ENCODE measurements around the gene FOXN3.
"Not testable (repeated sequence)": the region's sequence is repeated elsewhere in the genome, so short reads cannot be mapped to it uniquely, and the experiment has no call there.

Gene FOXN3

DNA sequence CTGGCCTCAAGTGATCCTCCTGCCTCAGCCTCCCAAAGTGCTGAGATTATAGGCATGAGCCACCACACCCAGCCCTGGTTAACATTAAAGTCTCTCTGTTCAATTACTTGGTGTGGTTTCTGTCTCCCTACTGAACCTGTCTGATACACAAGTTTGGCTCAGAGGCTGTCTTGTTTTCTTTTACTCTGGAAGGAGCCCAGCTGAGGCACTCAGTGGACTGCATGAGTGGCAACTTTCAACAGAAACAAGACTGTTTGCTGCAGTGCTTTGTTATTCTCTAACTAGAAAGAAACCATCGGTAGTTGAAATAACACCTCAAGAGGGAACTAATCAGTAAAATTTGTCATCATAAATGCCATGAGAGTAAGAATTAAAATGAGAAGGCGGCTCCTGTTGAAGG lies 238.7 kb downstream of the FOXN3 start:
- in situ Hi-C loops (cut with MboI; ENCODE audit: low sequenced_read_pairs): no loop called here

DNA sequence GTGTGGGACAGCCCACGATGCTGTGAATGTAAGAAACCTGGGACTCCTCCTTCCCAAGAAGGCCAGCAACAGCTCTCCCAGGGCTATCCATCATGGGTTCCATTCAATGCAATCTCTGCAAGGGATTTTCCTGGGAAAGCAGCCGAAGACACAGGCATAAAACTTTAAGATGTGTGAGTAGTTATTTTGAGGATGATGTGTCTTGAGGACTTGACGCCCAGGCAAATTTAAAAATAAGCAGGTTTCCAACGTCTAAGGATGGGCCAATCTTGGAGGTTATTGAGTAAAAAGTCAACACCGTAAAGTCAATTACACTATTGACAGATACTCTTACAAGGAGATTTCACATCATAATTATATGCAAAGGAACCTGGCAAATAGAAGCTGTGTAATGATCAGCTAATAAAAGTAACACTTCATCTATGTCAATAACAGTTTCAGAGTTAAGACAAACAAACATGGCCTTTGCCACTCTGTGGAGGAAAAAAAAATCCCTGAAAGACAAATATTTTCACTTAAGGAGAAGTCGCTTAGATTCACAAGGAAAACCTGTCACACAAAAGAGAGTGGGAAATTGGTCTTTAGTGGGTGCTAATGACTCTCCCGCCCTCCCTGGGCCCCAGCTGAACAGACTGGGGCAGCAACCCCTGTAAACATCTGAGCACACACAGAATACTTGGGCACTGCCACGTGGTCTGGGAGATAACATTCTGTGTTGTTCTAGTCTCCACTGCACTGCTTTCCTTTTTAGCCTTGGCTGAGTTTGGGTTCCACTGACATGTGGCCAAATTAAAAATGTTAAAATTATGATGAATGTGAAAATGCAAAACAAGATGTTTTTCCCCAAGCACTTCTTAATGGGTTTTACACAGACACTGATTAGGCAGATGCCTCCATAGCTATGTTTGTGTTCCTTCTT lies 240.9 kb downstream of the FOXN3 start:
- in situ Hi-C loops (cut with MboI; ENCODE audit: low sequenced_read_pairs): no loop called here

DNA sequence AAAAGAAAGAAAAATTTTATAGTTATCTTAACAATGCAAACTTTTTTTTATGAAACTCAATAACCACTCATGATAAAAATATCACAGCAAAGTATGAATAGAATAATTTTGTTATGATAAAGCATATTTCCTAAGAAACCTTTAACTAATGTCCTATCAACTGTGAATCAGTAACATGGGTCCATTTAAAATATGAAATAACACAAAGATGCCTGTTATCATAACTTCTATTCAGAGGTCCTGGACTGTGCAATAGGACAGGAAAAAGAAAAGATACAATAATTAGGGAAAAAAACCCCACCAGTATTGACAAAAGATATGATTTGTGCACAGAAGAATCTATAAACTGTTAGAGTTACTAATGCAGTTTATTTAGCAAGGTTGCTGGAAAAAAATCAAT lies 245.4 kb downstream of the FOXN3 start:
- in situ Hi-C loops (cut with MboI; ENCODE audit: low sequenced_read_pairs): no loop called here

DNA sequence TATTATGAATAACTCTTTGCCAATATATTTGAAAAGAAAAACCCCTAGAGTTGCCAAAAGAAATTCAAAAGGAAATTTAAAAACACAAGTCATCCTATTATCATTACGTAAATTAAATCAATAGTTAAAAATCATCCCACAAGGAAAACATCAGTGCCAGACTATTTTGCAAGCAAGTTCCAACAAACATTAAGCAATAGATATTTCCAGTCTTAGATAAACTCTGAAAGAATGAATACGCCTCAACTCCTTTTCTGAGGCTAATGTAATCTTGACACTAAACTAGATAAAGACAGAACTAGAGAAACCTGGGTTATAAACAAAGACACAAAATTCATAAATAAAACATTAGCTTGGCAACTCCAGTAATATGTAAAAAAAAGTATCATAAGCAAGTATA lies 245.9 kb downstream of the FOXN3 start:
- in situ Hi-C loops (cut with MboI; ENCODE audit: low sequenced_read_pairs): no loop called here

DNA sequence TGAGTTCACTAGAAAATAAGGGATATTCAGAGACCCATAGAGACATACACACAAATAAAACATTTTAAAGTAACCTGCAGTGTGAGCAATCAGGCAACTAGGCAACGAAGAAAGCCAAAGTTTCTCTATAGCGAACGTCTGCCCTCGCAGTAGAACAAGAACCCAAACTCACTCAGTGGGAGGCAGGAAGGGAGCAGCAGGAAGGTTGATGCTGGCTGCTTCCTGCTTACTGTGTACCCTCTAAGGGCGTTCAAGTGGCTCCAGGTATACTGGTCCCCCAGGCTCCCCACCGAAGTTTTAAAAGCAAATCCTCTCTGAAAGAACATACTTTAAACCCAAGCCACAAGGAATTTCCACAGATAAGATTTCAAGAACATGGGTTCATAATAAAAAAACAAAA lies 249.3 kb downstream of the FOXN3 start:
- in situ Hi-C loops (cut with MboI; ENCODE audit: low sequenced_read_pairs): no loop called here

DNA sequence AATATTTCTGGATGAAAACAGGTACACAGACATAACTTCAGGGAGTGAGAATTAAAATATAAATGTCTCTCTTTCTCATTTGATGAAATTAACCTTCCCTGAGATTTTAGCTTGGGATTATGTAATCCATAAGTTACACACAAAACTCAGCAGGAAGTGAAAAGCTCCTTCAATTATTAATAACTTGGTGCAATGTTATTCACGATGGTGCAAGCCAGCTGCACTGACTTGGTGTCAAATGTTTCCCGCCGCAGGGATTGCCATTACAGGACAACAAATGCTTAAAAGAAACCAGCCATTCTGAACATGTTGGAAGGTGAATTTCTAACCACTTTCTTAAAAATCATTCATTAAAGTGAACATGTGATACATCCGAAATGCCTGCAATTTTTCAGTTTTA lies 250.4 kb downstream of the FOXN3 start:
- in situ Hi-C loops (cut with MboI; ENCODE audit: low sequenced_read_pairs): no loop called here

DNA sequence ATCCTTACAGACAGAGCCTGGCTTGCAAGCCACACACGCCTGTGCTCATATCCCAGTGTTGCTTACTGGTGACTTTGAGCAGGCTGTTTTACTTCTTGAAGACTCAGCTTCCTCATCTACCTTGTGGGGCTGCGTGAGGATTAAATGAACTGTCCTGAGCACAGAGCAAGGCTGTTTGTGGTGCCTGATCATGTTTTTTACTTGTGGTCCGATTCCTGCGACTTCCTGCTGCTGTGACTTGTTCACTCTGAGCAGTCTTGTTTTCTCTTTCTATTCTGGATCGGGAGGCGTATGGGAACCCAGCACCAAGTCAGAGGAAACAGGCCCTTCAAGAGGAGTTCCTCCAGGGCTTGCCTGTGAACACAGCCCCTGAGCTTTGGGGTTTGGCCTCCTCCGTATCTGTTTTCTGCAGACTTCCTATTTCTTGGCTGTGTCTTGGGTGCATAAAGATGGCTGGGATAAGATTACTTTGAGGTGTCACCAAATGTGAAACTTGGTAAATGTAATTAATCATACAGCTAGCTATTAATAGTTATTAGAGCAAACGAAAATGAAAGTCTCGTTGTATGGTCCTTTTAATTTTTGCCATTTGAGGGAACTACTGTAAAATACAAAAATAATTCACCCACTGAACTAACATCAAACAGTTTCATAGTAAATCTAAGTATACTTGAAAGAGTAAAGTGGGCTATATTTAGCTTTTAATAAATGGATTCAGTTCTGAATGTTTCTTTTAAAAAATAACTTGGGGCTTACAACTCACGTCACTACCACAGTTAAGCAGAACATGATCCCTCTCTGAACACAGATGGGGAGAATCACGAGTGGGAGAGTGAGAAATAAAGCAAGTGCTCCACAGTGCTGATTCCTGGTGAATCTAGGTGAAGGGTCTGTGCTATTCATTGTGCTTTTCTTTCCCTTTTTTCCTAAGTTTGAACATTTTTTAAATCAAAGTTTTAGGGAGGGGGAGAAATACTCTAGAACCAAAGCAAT lies 251.5 kb downstream of the FOXN3 start:
- in situ Hi-C loops (cut with MboI; ENCODE audit: low sequenced_read_pairs): no loop called here

DNA sequence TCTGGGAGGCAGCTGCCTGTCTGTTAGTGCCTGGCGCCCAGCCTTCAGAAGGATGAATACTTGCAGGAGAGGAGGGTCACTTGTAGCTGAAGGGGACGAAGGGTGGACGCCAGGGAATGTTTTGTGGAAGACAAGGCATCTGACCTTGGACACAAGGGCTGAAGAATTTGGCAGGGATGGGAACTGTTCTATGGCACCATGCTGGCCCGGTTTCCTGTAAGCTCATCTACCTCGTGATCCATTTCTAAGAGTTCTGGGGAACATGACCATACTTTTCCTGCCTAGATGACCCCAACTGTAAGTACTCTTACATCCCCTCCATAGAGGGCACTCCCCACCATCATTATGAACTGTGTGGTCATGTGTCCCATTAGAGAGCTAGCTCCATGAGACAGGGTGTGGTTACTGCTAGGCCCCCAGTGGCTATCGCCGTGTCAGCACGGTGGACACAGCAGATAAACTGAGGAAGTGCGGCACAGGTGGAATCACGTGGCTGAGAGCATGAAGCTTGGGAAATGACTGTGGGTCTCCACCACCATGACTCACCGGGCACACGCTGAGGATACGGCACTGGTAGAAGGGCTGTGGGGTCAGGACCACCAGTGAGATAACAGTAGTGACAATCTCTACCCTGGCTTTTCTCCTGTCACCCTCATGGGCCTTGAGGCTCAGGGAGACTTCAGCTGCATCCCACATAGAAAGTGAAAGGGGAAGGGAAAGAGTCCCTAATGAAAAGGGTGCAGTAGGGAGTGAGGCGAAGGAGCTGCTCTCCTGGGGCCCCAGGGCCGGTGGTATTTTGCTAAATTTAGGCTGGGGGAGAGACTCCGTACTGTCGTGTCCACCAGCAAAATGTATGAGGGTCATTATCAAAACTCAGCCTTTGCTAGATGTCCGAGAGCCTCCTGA lies 252.6 kb downstream of the FOXN3 start:
- in situ Hi-C loops (cut with MboI; ENCODE audit: low sequenced_read_pairs): no loop called here

DNA sequence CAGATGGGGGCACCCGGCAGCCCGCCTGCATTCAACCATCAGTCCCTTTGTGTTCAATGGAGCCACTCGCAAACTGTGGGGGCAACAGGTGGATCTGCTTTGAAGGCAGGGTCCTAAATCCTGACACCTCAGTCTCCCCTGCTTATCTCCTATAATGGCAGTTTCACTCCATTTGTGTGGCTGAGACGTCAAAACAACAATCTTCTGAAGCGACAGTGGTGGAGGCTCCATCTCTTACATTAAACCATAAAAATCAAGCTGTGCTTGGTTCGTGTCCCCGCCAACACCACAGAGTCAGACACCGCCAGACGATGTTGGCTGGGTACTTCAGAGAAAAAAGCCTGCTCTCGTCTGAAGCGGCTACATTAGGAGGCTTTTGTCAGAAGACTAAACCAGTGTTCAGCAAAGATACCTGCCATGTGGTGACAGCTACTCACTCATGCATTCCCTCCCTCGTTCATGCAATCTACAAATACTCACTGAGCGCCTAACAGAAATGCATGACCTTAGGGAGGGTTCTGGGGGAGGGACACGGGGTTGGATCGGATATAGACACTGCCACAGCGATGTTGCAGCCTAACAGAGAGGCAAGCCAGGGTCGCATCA lies 253.9 kb downstream of the FOXN3 start:
- in situ Hi-C loops (cut with MboI; ENCODE audit: low sequenced_read_pairs): no loop called here

DNA sequence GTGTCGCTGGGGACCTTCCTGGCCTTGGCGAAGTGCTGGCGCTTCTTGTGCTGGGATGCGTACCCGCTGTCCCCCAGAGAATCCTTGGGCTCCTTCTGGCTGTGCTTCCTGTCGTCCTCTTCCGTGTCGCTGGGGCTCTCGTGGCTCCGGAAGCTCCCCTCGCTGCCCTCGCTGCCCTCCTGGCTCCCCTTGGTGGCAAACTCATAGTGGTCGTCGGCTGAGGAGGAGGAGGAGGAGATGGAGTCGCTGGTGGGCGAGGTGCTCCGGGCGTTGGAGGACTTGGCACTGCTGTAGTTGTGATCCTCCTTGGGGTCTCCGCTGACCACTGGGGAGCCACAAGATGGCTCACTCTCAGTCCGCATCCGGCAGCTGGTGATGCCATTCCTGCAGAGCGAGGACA lies 254.4 kb downstream of the FOXN3 start:
- in situ Hi-C loops (cut with MboI; ENCODE audit: low sequenced_read_pairs): no loop called here

DNA sequence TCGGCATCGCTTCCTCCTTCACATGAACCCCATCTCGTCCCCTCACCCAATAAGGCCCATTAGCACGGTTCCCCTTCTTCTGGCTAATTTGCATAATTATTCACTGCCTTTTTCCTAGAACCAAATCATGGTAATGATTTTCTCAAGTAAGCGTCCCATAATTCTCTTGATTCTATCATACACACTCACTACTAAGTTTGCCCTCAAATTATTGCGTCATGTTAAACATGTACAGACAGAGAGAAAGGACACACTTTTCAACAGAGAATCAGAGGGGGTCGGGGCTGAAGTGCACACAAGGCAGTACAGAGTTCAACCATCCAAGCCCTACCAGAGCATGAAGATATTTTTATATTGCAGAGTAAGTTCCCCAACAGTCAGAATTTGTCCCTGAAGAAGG lies 256.6 kb downstream of the FOXN3 start:
- in situ Hi-C loops (cut with MboI; ENCODE audit: low sequenced_read_pairs): no loop called here

DNA sequence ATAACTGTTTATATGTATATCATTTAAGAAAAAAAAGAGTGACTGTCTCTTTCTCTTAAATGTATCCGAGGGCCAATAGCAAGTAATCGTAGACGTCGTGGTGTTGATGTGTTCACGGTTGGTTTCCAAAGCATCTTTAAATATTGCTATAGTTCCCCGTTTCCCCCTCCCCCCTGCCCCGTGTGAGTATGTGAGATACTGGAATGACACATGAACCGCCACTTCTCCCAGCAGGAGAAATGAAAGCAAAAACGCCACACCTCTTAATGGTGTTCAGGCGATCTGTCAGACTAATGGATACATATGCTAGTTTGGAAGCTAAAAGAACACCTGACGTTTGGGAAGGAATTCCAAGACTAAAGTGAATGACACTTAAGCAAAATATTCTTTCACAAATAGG lies 258.3 kb downstream of the FOXN3 start:
- in situ Hi-C loops (cut with MboI; ENCODE audit: low sequenced_read_pairs): no loop called here

DNA sequence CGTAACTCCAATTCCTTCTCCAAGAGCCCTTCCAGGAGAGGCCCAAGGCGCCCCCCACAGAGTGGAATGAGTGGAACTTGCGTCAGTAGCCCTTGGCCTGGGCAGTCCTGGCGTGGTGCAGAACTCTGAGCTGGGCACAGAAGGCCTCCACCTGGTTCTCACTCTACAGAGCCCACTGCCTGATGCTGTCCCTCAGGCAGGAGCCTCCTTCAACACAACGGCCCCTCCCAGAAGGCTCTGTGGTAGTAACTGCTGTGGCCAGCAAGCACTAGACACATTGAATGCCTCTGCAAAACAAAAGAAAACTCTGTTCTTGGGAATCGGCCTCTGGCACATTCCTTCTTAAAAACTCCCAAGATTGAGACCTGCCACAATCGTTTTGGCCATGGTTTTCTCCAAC lies 258.9 kb downstream of the FOXN3 start:
- in situ Hi-C loops (cut with MboI; ENCODE audit: low sequenced_read_pairs): not testable (repeated sequence)

DNA sequence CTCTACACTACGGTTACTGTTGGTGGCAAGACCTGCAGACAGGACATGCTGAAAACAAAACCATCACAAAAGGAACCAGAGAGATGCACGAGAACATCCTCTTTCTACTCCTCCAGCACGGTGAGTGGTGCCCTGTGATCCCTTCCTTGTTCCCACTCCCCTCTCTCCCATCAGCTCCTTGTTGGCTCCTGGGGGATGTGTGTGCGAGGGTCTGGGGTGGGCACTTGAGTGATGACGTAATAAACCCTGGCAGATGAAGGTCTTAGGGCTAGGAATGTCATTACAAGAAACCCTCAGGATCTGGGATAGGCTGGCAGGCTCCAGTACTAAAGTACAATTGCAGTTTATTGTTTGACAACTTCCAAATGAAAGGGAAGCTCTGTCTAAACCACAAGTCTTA lies 261.5 kb downstream of the FOXN3 start:
- in situ Hi-C loops (cut with MboI; ENCODE audit: low sequenced_read_pairs): no loop called here

DNA sequence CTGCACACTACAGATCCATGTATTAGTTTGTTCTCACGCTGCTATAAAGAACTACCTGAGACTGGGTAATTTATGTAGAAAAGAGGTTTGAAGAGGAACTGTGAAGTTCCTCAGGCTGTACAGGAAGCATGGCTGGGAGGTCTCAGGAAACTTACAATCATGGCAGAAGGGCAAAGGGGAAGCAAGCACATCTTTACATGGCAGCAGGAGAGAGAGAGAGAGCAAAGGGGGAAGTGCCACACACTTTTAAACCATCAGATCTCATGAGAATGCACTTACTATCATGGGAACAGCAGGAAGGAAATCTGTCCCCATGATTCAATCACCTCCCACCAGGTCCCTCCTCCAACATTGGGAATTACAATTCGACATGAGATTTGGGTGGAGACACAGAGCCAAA lies 265.3 kb downstream of the FOXN3 start:
- in situ Hi-C loops (cut with MboI; ENCODE audit: low sequenced_read_pairs): not testable (repeated sequence)

DNA sequence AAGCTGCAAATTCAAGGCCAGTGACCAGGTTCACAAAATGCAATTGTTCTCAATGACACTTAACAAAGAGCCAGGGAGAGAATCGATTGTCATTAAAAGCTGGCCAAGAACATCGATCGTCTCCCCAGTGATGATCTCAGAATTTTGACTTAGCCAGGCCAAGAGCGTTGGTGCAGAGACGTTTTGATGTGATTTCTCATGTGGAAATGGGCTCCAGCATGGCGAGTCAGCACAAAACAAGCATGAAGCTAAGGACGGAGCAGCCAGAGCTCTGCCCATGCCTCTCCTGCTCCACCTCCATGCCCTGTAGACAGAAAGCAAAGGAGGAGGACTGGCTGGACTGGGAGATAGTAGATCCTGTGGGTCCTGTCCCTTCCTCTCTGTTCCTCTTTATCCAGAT lies 270.8 kb downstream of the FOXN3 start:
- in situ Hi-C loops (cut with MboI; ENCODE audit: low sequenced_read_pairs): no loop called here

DNA sequence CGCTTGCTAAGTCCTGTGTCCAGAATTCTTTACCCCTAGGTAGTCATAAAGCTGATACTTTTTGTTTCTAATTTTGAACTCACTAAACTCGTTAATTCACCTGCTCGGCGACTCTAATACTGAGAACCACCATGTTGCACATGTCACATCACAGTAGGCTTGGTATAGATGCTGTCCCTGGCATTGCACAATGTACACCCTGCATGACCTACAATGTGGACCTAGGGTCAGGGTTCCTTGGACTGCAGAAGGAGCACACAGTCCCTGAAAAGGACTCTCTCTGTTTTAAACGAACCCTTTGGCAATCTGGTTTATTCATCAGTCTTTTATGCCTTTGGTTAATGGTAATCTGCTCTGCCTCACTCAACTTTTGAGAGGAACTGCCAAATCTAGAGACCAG lies 272.4 kb downstream of the FOXN3 start:
- in situ Hi-C loops (cut with MboI; ENCODE audit: low sequenced_read_pairs): no loop called here

DNA sequence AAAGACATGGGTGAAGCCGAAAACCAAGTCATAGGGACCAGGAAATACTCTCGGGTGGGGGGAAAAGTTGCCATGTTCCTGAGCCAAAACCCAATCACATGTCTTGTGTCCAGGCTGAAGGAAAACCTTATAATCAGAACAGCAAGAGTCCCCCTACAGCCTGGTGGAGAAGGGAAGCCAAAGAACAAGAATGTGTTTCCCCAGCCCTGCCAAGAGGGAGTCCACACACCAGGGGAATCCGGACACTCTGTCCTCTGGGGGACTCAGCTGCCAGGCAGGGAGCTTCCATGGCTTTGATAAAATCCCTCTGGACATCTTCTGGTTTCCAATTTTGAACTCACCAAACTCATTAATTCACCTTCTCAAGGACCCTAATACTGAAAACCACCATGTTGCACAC lies 273.0 kb downstream of the FOXN3 start:
- in situ Hi-C loops (cut with MboI; ENCODE audit: low sequenced_read_pairs): no loop called here

DNA sequence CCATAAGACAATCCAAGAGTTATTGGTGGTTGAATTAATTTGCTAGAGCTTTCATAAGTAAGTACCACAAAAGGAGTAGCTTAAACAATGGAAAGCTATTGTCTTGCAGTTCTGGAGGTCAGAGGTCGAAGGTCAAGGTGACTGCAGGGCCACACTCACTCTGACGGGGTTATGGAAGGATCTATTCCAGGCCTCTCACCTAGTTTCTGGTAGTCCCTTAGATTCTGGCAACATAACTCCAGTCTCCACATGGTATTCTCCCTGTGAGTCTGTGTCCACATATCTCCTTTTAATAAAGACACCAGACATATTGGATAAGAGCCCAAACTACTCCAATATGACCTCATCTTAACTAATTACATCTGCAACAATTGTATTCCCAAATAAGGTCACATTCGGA lies 273.4 kb downstream of the FOXN3 start:
- in situ Hi-C loops (cut with MboI; ENCODE audit: low sequenced_read_pairs): no loop called here

DNA sequence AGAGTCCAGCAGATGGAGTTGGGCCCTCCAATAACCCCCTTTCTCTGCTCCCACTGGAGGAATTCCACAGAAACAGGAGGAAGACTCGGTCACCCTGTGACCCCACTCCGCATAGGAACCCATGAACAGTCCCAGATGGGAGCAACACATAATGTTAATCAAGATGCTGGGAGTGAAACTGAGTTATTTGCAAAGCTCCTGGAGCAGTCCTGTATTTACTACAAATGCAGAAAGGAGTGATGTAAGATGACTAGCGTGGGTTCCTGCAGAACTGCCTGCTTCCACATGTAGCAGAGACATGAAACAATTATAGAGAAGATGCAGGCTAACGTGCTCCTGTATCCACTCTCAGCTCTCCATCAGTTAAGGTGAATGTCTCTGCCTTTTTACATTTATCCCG lies 274.7 kb downstream of the FOXN3 start:
- in situ Hi-C loops (cut with MboI; ENCODE audit: low sequenced_read_pairs): no loop called here

Measured in hTERT RPE-1 (cell line).